ENCODE data around the gene XYLT1.

Gene XYLT1

GRCh38 chr16:17331991-17332390 is 138.8 kb downstream of the XYLT1 start:
- TF ChIP-seq EZH2phosphoT487 (IDR thresholded peaks at IDR 0.05; ENCODE audit: borderline replicate concordance, low read length) (no peak), CTCF (IDR thresholded peaks at IDR 0.05; ENCODE audit: low read depth, low read length, poor library complexity, severe bottlenecking) (no peak)
- H3K4me2 ChIP-seq (ENCODE audit: low read length), result no peak overlapping the region
- H3K27me3 ChIP-seq (ENCODE audit: control insufficient read depth, low read length), result no peaks in the 10 kb centered on the region
- H3K36me3 ChIP-seq (ENCODE audit: control insufficient read depth, low read length), result no peaks in the 10 kb centered on the region
- no peak overlapping the region for H3K4me3 ChIP-seq (ENCODE audit: low read length)
- peaks cover 4% of the 10 kb centered on the region for H3K4me1 ChIP-seq (ENCODE audit: control insufficient read depth, low read length)
- 0 out of 2 replicates have a peak, but pooled peaks cover 3% of the 10 kb centered on the region for H4K20me1 ChIP-seq (ENCODE audit: control insufficient read depth, insufficient read depth, low read depth, low read length)
- H3K79me2 ChIP-seq (ENCODE audit: control insufficient read depth, low read length), result no peaks in the 10 kb centered on the region
- no peak overlapping the region for H3K27ac ChIP-seq (ENCODE audit: low read depth, low read length)
- no peaks in the 10 kb centered on the region for H3K9me3 ChIP-seq (ENCODE audit: control insufficient read depth, insufficient read depth, low read length)
- no peaks in the 10 kb centered on the region for H3K9me2 ChIP-seq (replicated peaks; ENCODE audit: control insufficient read depth, low read length)
- no peaks in the 10 kb centered on the region for H3F3A ChIP-seq (ENCODE audit: control insufficient read depth, insufficient read depth)

GRCh38 chr16:17331071-17331607 is 139.6 kb downstream of the XYLT1 start:
- no peak for TF ChIP-seq EZH2phosphoT487 (IDR thresholded peaks at IDR 0.05; ENCODE audit: borderline replicate concordance, low read length)
- no peak for TF ChIP-seq CTCF (IDR thresholded peaks at IDR 0.05; ENCODE audit: low read depth, low read length, poor library complexity, severe bottlenecking)
- no peaks in the 10 kb centered on the region for H3K9me3 ChIP-seq (ENCODE audit: control insufficient read depth, insufficient read depth, low read length)
- 0 out of 2 replicates have a peak, but pooled peaks cover 3% of the 10 kb centered on the region for H4K20me1 ChIP-seq (ENCODE audit: control insufficient read depth, insufficient read depth, low read depth, low read length)
- H3K4me3 ChIP-seq (ENCODE audit: low read length), result no peak overlapping the region
- H3K27me3 ChIP-seq (ENCODE audit: control insufficient read depth, low read length), result no peaks in the 10 kb centered on the region
- H3K4me1 ChIP-seq (ENCODE audit: control insufficient read depth, low read length), result peaks cover 4% of the 10 kb centered on the region
- H3K27ac ChIP-seq (ENCODE audit: low read depth, low read length), result no peak overlapping the region
- no peaks in the 10 kb centered on the region for H3K79me2 ChIP-seq (ENCODE audit: control insufficient read depth, low read length)
- H3K36me3 ChIP-seq (ENCODE audit: control insufficient read depth, low read length), result no peaks in the 10 kb centered on the region
- no peak overlapping the region for H3K4me2 ChIP-seq (ENCODE audit: low read length)
- no peaks in the 10 kb centered on the region for H3F3A ChIP-seq (ENCODE audit: control insufficient read depth, insufficient read depth)
- H3K9me2 ChIP-seq (replicated peaks; ENCODE audit: control insufficient read depth, low read length), result no peaks in the 10 kb centered on the region

- Histone ChIP-seq H3K4me3 (ENCODE audit: low read length) (no peak overlapping the region), H3K27ac (ENCODE audit: low read depth, low read length) (no peak overlapping the region), H3K4me1 (ENCODE audit: control insufficient read depth, low read length) (peaks cover 4% of the 10 kb centered on the region), H3F3A (ENCODE audit: control insufficient read depth, insufficient read depth) (no peaks in the 10 kb centered on the region), H3K79me2 (ENCODE audit: control insufficient read depth, low read length) (no peaks in the 10 kb centered on the region), H3K27me3 (ENCODE audit: control insufficient read depth, low read length) (no peaks in the 10 kb centered on the region), H3K4me2 (ENCODE audit: low read length) (no peak overlapping the region), H4K20me1 (ENCODE audit: control insufficient read depth, insufficient read depth, low read depth, low read length) (0 out of 2 replicates have a peak, but pooled peaks cover 3% of the 10 kb centered on the region), H3K9me2 (replicated peaks; ENCODE audit: control insufficient read depth, low read length) (no peaks in the 10 kb centered on the region), H3K9me3 (ENCODE audit: control insufficient read depth, insufficient read depth, low read length) (no peaks in the 10 kb centered on the region), H3K36me3 (ENCODE audit: control insufficient read depth, low read length) (no peaks in the 10 kb centered on the region)
- TF ChIP-seq EZH2phosphoT487 (IDR thresholded peaks at IDR 0.05; ENCODE audit: borderline replicate concordance, low read length) (no peak), CTCF (IDR thresholded peaks at IDR 0.05; ENCODE audit: low read depth, low read length, poor library complexity, severe bottlenecking) (no peak)
Measured at GRCh38 chr16:17330044-17330443, 140.7 kb downstream of the XYLT1 start.

All from DOHH2 (cell line).